Cerebellar nuclear complex (tissue), 1 donor: ENCODE measurements around the gene FHIT.
"Not testable (repeated sequence)": the region's sequence is repeated elsewhere in the genome, so short reads cannot be mapped to it uniquely, and the experiment has no call there.

Experiments
- DNase-seq, 2 experiments: peaks; one replicate each; lab custom pipeline; 2025; lab: John Stamatoyannopoulos, UW

The FHIT gene

GRCh38 chr3:61226166-61226686, 25.0 kb downstream of the FHIT start:
- DNase-seq = no peak

DNA sequence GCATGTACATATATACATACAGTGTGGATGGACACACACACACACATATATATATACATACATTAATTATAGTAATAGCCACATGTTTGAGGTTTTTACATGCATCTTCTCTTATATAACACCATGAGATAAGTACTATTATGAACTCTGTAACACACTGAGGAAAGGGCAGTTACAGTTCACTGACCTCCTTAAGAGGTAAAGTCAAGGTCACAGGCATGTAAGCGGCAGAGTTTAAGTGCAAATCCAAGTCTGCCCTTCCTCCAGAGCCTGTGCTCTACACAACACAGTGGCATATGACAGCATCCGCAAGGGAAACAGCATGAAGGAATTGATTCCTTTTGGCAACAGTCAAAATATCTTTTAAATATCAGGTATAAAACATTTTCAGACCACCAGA, 26.4 kb downstream of the FHIT start:
- no peak for DNase-seq

- no peak for DNase-seq
These were observed 27.8 kb downstream of the FHIT start for GRCh38 chr3:61223451-61223850.

DNA sequence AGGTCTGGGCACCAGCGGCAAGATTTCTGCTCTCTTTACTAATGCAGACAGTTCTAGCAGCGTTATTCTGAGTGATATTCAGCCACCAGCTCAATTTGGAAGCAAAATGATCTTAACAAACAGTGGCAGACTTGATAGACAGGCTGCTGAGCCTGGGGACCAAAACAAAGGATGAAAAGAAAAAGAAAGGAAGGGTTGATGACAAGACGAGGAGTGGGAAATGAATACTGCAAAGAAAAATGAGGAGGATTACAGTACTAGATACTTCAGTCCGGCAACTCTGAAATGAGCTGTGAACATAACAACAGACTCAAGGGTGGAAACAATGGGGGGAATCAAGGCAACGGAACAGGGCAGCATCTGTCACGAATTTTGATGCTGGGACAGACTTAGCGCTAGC, 28.8 kb downstream of the FHIT start:
- no peak for DNase-seq

GRCh38 chr3:61221759-61222362, 29.4 kb downstream of the FHIT start:
- DNase-seq = no peak

- no peak for DNase-seq
These were observed 32.7 kb downstream of the FHIT start for GRCh38 chr3:61218504-61218903.

DNA sequence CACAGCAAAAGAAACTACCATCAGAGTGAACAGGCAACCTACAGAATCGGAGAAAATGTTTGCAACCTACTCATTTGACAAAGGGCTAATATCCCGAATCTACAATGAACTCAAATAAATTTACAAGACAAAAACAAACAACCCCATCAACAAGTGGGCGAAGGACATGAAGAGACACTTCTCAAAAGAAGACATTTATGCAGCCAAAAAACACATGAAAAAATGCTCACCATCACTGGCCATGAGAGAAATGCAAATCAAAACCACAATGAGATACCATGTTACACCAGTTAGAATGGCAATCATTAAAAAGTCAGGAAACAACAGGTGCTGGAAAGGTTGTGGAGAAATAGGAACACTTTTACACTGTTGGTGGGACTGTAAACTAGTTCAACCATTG, 35.1 kb downstream of the FHIT start:
- DNase-seq = not testable (repeated sequence)

DNA sequence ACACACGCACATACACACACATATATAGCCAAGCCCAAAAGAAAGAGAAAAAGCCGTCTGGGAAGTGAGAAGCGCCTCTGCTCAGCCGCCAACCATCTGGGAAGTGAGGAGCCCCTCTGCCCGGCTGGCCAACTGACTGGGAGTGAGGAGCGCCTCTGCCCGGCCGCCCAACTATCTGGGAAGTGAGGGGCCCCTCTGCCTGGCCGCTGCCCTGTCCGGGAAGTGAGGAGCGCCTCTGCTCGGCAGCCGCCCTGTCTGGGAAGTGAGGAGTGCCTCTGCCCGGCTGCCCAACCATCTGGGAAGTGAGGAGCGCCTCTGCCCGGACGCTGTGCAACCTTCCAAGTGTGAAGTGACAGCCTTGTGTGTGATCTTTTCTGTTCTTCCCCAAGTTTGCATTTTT, 49.2 kb downstream of the FHIT start:
- DNase-seq = no peak

DNA sequence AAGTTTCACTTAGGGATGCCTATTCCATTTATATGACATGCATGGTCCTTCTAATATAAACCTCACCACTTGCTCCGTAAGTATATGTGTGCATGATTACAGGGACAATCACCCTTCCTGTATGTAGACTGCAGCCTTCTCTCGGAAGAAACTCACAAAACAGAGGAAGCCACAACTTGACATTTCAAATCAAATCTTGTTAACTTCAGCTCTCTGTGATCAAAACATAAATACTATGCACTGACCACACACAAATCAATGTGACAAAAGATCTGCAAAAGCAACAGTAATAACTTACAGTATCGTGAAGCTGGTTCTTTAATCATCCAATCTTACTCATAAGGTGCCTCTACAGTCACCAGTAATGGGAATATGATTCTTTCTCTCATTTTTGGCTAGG, 50.2 kb downstream of the FHIT start:
- no peak for DNase-seq

DNA sequence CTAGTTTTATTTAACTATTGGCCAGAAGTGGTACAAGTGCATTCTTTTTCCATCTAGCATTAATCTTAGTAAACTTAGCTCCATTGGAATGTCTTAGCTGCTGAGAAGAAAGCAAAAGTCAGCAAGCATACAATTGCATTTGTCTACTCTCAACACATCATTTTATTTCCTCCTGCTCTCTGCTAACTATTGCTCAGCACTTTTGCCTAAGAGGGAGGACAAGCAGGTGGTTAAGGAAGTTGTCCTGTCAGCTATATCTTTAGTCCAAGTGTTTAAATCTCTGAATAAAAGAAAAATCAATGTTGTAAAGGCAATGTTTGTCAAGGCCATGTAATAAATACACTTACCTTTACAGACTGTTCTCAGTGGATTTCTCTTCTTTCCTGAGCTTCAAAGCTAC, 51.0 kb downstream of the FHIT start:
- no peak for DNase-seq

- DNase-seq = no peak
These were observed 51.4 kb downstream of the FHIT start for GRCh38 chr3:61199843-61200242.

GRCh38 chr3:61194892-61195538, 56.2 kb downstream of the FHIT start:
- no peak for DNase-seq

- DNase-seq = no peak
These were observed 59.0 kb downstream of the FHIT start for GRCh38 chr3:61192222-61192621.

- not testable (repeated sequence) for DNase-seq
These were observed 61.0 kb downstream of the FHIT start for GRCh38 chr3:61190205-61190604.

GRCh38 chr3:61186030-61186429, 65.2 kb downstream of the FHIT start:
- DNase-seq = no peak

GRCh38 chr3:61184956-61185355, 66.3 kb downstream of the FHIT start:
- no peak for DNase-seq

GRCh38 chr3:61182662-61183061, 68.6 kb downstream of the FHIT start:
- DNase-seq = no peak

DNA sequence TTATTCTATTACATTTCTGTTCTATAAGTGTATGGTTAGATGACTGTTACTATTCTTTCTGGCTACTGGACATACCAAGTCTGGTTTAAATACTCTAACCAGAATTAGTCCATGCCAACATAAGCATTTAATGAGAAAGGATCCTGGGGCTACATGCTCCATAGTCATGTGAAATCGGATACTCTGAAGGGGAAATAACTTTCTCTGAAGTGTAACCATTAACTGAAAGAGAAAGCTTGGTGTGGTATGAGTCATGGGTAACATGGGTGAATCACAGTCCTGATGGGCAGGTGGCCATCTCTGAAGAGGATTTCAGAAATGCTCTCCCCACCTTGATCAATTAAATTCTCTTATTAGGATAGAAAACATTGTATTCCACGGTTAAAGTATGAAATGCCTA, 69.4 kb downstream of the FHIT start:
- DNase-seq = no peak

DNA sequence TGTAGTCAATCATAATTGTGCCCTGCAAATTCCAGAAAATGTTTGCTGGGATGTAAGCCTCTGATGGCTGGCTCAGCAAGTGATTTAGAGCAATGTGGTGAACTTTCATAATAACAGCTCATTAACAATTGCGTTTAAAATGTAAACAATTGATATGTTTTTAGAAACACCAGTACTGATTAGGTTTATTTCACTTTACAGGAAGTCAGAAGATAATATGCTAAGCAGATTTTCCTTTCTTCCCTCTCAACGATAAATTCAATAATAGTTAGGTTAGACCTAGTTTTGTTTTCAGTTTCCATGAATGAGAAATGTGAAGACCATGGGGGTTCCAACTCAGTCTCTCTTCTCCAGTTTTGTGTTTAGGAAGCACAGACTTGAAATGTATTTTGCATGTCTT, 71.0 kb downstream of the FHIT start:
- no peak for DNase-seq

- no peak for DNase-seq
These were observed 73.1 kb downstream of the FHIT start for GRCh38 chr3:61178167-61178566.

DNA sequence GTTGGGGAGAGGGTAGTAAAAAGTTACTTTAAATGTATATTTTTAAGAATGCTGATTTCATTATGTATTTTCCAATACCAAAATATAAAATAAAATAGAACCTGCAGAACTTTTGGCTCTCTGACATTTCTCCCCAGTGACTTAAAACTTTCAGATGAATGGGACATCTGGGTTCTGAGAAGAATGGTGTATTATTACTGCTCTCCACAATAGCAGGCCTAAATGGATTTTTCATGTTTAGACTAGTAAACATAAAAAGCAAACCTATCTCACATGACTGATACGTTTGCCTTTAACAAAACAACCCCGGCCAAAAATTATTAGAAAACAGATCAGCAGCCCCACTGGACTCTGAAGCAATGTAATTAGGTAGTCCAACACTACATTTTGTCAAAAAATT, 73.8 kb downstream of the FHIT start:
- DNase-seq = no peak

- no peak for DNase-seq
These were observed 77.6 kb downstream of the FHIT start for GRCh38 chr3:61173676-61174075.

GRCh38 chr3:61172684-61173083, 78.6 kb downstream of the FHIT start:
- no peak for DNase-seq

- no peak for DNase-seq
These were observed 79.0 kb downstream of the FHIT start for GRCh38 chr3:61172203-61172602.
